ENCODE results near the gene ZMIZ1.

The ZMIZ1 gene

DNA sequence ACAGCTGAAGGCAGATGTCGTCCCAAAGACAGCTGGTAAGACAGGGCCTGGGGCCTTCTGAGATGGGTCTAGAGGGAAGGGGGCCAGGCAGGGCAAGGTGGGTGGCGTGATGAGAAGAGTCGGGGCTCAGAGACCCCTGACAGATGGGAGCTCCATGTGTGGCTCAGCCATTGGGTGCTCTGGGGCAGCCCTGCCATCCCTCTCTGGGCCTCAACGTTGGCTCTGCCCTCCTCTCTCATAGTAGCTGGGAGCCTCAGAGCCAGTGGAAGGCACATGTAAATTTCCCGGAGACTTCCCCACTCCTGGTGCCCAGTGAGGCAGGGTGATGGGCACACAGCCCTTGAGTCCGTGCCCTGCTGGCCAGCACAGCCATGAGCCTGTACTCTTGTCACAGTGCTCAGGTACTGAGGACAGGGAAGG lies 280.3 kb downstream of the ZMIZ1 start:
- TF ChIP-seq, protein P1, sequence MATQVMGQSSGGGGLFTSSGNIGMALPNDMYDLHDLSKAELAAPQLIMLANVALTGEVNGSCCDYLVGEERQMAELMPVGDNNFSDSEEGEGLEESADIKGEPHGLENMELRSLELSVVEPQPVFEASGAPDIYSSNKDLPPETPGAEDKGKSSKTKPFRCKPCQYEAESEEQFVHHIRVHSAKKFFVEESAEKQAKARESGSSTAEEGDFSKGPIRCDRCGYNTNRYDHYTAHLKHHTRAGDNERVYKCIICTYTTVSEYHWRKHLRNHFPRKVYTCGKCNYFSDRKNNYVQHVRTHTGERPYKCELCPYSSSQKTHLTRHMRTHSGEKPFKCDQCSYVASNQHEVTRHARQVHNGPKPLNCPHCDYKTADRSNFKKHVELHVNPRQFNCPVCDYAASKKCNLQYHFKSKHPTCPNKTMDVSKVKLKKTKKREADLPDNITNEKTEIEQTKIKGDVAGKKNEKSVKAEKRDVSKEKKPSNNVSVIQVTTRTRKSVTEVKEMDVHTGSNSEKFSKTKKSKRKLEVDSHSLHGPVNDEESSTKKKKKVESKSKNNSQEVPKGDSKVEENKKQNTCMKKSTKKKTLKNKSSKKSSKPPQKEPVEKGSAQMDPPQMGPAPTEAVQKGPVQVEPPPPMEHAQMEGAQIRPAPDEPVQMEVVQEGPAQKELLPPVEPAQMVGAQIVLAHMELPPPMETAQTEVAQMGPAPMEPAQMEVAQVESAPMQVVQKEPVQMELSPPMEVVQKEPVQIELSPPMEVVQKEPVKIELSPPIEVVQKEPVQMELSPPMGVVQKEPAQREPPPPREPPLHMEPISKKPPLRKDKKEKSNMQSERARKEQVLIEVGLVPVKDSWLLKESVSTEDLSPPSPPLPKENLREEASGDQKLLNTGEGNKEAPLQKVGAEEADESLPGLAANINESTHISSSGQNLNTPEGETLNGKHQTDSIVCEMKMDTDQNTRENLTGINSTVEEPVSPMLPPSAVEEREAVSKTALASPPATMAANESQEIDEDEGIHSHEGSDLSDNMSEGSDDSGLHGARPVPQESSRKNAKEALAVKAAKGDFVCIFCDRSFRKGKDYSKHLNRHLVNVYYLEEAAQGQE (IDR thresholded peaks at IDR 0.05; ENCODE audit: insufficient read depth in 1 of 2, low read depth in 2 of 2, low read length in 2 of 2): no peak

DNA sequence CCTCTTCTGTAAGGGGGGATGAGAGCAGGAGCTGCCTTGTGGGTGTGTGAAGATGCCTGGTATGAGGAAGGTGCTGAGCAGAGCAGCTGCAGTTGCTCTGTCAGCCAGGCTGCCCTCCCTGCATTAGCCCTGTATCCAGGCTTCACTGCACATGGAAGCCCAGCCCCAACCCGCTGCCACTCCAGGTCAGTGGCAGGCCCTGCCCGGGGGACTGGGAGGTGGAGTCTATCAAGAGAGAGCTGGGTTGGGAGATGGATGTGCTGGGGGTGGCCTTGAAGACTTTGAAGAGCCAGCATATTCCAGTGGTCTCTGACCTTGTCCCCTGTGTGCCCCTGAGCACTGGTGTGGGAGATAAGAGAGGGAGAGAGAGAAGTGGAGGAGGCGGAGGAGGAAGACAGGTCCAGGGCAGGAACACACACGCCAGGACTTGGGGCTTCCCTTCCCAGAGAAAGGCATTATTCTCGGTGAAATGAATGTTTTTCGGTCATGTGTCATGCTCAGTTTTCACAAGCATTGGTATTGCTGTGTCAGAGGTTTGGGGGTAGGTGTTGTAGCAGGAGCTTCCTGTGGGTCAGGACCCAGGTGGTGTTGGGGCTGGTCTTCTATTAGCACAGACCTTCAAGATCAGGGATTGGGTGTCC lies 281.1 kb downstream of the ZMIZ1 start:
- TF ChIP-seq SIN3A (IDR thresholded peaks at IDR 0.05; ENCODE audit: borderline replicate concordance, insufficient read depth, low read length) (no peak), TAF1 (IDR thresholded peaks at IDR 0.05; ENCODE audit: borderline replicate concordance, insufficient read depth, low read length) (no peak), POLR2AphosphoS5 (IDR thresholded peaks at IDR 0.05; ENCODE audit: low read depth, low read length) (no peak), FOXP2 (optimal IDR thresholded peaks at IDR 0.05; ENCODE audit: borderline replicate concordance, extremely low read depth, extremely low read length, insufficient read depth) (no peak)
- TF ChIP-seq, protein P1 (IDR thresholded peaks at IDR 0.05; ENCODE audit: insufficient read depth in 1 of 2, low read depth in 2 of 2, low read length in 2 of 2): no peak

DNA sequence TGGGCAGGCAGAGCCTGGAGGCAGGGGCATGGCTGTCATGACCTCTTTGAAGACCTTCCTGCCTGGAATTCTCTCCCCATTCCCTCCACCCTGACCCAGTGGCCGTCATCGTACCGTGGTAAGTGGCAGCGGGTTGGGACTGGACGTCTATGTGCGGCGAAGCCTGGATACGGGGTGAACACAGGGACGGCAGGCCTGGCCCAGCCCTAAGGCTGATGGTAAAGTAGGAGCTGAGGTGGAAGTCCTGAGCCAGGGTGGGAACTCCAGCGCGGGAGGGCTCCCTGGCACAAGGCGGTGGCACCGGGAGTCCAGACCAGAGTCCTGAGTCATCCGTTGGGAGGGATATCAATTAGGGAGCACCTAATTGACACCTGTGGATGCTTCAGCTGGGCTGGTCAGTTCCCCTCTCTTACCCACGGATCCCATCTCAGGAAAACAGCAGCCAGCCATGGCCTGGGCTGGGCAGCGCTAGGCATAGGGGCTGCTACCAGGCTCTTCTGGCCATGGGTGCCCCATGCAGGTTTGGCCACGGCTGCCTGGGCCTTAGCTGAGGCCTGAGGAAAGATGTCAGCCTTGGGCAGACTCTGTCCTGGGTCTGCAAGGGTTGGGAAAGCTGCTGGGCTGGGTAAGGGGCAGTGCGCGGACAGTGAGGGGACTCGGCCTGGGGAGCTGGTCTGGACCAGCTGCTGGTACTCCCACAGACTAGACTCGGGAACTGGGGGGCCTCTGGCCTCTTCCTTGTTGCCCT lies 281.8 kb downstream of the ZMIZ1 start:
- no peak for TF ChIP-seq TAF1 (IDR thresholded peaks at IDR 0.05; ENCODE audit: borderline replicate concordance, insufficient read depth, low read length)
- TF ChIP-seq SIN3A (IDR thresholded peaks at IDR 0.05; ENCODE audit: borderline replicate concordance, insufficient read depth, low read length): no peak
- TF ChIP-seq, protein P1 (IDR thresholded peaks at IDR 0.05; ENCODE audit: insufficient read depth in 1 of 2, low read depth in 2 of 2, low read length in 2 of 2): no peak
- no peak for TF ChIP-seq POLR2AphosphoS5 (IDR thresholded peaks at IDR 0.05; ENCODE audit: low read depth, low read length)
- no peak for TF ChIP-seq FOXP2 (optimal IDR thresholded peaks at IDR 0.05; ENCODE audit: borderline replicate concordance, extremely low read depth, extremely low read length, insufficient read depth)

DNA sequence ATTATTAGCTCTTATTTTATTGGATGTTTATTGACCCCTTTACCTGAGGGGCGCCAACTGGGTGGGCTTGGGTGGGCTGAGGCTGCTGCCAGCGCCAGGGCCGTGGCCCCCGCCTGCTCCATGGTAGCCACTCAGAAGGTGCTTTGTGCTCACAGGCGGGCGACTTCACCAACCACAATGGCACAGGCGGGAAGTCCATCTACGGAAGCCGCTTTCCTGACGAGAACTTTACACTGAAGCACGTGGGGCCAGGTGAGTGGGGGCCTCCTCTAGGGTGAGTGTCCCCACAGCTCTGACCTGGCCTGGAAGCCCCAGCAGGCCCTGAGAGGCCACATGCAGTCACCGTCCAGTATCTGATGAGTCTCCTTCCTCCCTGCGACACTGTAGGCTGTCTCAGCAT lies 282.6 kb downstream of the ZMIZ1 start:
- TF ChIP-seq TAF1 (IDR thresholded peaks at IDR 0.05; ENCODE audit: borderline replicate concordance, insufficient read depth, low read length): no peak
- TF ChIP-seq, protein P1 (IDR thresholded peaks at IDR 0.05; ENCODE audit: insufficient read depth in 1 of 2, low read depth in 2 of 2, low read length in 2 of 2): no peak
- no peak for TF ChIP-seq POLR2AphosphoS5 (IDR thresholded peaks at IDR 0.05; ENCODE audit: low read depth, low read length)
- TF ChIP-seq SIN3A (IDR thresholded peaks at IDR 0.05; ENCODE audit: borderline replicate concordance, insufficient read depth, low read length): no peak
- TF ChIP-seq FOXP2 (optimal IDR thresholded peaks at IDR 0.05; ENCODE audit: borderline replicate concordance, extremely low read depth, extremely low read length, insufficient read depth): no peak
